HG02981 (cell line): ENCODE results near the gene FAT1.

ENCODE experiments used
- ATAC-seq: cut with Tn5 transposase; IDR thresholded peaks from one replicate; pipeline ENCODE4 v1.9.1; 2021; ENCODE audit warnings: mild to moderate bottlenecking, moderate library complexity; ENCODE audit not compliant: unreplicated experiment

Gene FAT1

DNA sequence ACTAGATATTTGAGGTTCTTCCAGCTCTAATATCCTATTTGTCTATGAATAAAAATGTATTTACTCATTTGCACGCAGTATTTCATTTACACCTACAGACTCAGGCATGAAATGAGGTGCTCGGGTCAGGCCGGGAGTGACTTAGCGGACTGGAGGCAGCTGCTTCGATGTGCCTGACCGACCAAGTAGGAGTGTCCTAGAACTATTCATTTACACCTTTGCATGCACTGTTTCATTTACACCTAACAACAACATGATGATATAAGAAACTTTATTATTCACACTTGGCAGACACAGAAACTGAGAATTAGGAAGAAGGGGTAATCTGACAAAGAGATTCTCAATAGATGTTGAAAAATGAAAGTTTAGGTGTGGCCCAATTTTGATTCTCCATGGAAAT is 28.7 kb upstream of the FAT1 start:
- no peak for ATAC-seq

DNA sequence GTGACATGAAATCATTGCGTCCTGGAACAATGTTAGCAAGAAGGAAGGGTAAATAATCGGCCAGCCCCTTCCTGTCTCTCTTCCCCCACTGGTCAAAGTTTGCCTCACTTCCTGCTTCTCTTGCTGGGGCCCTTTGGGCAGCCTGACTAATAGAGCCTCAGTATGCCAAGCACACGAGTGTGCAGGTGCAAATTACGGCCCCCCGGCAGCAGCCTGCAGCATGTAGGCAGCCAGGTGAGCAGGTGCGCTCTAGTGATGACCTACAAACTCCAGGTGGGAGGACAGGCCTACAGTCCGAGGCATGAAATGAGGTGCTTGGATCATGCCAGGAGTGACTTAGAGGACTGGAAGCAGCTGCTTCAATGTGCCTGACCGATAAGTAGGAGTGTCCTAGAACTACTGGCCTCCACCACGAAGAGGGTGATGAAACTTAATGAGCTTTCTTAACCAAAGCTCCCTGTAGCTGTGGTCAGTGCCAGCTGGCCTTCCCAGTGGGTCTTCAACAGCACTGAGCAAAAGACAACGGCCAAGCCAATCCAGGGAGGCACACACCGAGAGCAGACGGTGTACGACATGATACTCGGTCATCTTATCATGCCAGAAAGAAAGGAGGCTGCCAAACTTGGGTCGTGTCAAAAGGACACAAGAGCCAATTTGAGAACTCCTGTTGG is 26.1 kb upstream of the FAT1 start:
- ATAC-seq = no peak

DNA sequence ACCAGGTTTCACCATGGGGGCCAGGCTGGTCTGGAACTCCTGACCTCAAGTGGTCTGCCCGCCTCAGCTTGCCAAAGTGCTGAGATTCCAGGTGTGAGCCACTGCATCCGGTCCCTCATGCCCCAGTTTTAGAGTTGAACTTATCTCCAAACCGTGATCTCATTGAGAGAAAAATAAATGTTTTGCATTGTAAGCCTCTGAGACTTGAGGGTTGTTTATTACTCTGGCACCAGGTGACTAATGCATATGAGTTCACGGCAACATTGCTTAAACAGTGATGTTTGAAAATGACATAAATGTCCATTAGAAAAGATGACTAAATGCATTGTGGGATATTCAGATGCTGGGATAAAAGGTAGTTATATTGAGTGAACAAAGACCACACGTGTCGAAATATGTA is 22.9 kb upstream of the FAT1 start:
- no peak for ATAC-seq

DNA sequence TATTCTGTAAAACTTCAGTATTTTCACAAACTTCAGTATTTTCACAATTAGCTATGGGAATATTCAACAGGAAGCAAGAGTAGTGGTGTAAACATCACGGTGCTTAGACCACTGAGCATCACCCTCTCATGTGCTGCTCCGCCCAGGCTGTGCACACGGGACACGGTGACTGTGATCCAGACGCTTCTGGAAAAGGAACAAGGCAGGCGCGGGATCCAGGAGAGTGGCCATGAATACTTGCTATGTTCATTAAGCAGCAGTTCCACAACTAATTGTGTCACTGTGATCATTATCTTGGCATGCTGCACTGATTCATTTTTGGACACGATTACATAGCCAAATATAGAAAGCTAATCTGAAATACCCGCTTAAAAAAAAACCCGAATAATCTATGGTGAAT is 19.6 kb upstream of the FAT1 start:
- no peak for ATAC-seq

DNA sequence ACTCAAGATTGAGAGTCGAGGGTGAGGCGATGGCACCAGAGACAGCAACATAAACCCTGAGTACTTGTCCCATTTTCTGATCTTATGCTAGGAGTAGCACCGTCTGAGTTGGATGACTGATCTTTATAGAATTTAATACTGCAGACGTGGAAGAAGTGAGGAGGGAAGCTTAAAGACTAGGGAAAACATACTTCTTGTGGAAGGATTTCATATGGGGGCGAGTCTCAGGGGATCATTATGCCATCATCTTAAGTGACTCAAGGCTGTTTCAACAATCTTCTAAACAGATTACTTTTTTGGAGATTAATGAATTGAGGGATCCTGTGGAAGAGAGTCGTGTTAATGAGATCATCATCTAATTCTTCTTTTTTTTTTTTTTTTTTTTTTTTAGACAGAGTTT is 17.2 kb upstream of the FAT1 start:
- ATAC-seq = no peak

DNA sequence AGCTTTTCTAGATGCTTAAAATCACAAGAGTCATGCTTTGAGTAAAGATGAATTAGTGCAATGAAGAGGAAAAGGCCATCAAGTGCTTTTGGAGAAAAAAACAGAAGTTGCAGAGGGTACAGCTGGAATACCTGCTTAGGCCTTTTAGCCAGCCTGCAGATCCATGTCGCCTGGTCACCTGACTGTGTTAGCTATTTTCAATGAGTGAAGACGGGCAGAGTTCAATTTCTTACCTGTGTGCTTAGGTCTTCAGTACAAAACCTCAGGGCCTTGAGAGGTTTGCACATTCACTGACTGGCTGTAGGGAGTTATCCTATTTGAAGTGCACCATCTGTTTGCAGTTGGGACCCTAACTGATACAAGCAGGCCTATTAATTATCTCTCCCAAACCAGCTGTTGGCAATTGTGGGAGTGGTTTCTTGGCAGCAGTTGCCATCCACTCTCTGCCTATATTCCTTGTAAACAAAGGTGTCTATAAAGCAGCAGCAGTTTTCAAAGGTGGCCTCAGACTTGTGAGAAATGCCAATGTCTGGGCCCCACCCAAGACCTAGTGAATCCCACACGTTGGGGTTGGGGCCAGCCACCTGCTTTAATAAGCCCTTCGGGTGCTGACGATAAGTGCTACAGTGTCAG is 16.3 kb upstream of the FAT1 start:
- ATAC-seq = no peak

DNA sequence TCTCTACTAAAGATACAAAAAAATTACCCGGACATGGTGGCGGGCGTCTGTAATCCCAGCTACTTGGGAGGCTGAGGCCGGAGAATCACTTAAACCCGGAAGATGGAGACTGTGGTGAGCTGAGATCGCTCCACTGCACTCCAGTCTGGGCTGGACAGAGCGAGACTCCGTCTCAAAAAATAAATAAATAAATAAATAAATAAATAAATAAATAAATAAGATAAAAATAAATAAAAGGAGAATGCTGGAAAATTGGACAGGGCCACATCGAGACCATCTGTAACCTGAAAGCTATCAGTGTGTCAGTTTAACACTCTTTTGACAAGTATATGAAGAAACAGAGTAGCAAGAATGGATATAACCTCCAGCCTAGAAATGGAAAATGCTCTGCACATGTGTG is 15.7 kb upstream of the FAT1 start:
- no peak for ATAC-seq

DNA sequence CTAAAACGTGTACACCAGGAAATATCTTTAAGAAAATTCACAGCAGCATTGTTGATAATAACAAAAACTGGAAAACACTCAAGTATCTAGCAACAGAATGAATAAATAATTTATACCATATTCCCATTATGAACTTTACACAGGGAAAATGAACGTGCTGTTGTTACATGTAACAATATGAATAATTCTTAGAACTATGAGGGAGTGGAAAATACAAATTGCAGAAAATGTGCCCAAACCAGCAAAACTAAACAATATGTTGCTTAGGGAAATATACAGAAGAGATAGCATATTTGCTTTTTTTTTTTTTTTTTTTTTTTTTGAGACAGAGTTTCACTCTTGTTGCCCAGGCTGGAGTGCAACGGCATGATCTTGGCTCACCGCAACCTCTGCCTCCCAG is 14.8 kb upstream of the FAT1 start:
- no peak for ATAC-seq

DNA sequence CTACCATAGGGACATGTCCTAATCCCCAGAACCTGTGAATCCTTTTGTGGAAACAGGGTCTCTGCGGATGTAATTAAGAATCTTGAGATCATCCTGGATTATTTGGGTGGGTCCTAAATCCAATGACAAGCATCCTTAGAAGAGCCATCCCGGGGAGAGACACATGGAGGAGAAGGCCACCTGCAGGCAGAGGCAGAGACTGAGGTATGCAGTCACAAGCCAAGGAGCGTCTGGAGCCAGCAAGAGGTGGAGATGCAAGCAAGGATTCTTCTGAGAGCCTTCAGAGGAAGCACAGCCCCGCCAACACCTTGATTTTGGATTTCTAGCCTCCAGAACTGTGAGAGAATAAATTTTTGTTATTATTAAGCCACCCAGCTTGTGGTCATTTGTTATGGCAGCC is 13.8 kb upstream of the FAT1 start:
- ATAC-seq = no peak

DNA sequence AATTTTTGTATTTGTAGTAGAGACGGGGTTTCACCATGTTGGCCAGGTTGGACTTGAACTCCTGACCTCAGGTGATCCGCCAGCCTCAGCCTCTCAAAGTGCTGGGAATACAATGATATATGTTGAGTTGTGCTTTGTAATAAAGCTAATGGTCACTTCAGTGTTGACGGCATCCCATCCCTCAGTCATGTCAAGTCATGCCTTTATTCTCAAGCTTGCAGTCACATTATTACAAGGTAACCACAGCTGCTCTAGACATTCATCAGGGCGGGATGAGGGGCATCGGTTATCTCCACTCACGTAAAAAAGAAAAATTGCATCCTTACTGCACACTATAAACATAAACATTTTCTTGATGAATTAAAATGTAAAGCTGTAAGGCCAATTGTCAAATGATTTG is 12.8 kb upstream of the FAT1 start:
- no peak for ATAC-seq

DNA sequence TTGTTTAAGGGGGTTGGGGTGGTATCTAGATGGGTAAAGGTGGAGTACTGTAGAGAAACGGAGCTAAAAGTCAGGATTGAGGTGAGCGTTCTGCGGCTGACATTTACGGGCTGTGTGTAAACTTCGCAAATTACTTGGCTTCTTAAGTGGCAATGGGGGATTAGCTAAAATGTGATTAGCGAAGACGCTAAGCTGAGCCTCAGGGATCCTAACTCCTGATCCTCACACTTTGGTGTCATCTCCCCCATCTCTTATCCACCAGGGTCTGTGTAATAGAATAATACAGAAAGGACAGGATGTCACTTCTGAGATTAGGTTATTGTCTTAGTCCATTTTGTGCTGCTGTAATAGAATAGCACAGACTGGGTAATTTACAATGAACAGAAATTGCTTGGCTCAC is 10.6 kb upstream of the FAT1 start:
- ATAC-seq = no peak

DNA sequence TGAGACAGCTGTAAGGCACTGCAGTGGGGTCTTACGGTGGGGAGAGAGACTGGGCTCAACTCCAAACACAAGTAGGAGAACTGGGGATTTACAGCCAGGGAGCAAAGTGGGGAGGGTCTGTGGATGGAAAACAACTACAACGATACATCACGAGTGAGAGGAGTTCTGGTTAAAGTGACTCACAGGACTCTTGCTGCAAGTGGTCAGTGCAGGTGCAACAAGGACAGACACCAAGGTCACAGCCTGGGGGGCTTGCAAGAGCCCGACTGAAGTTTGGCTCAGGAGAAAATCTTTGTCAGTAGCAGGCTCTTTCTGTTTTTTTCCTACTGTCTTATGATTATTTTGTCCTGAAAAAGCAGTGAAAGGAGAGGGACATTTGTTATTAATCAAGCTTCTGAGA is 10.1 kb upstream of the FAT1 start:
- no peak for ATAC-seq

DNA sequence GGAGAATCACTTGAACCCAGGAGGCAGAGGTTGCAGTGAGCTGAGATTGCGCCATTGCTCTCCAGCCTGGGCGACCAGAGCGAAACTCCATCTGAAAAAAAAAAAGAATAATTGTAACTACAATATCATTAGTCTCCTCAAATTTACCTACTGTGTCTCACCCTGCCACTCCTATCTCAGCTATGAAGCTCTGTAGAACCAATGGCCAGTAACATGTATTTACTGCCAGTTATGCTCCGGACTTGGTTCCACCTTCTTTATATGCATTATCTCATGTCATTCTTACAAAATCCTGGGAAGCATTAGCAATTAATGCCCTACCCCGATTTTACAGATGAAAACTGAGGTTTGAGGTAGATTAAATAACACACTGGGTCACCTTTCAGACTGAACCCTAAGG is 7.0 kb upstream of the FAT1 start:
- no peak for ATAC-seq

DNA sequence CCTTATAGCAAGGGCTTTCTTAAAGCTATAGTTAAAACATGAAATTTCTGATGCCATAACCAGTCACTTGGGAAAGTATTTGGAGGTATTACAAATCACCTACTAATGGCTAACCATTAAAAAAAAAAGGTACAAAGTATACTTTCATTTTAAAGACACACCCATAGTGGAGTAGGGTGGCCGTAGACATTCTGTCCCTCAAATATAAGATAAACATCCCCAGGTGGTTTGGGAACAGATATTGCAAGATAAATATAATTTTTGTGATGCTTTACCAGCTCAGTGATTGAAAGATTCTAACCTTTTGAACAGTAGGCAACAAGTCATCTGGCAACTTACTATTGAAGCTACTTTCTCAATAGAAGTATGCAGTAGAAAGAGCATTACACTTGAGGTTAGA is 6.2 kb upstream of the FAT1 start:
- ATAC-seq = no peak

DNA sequence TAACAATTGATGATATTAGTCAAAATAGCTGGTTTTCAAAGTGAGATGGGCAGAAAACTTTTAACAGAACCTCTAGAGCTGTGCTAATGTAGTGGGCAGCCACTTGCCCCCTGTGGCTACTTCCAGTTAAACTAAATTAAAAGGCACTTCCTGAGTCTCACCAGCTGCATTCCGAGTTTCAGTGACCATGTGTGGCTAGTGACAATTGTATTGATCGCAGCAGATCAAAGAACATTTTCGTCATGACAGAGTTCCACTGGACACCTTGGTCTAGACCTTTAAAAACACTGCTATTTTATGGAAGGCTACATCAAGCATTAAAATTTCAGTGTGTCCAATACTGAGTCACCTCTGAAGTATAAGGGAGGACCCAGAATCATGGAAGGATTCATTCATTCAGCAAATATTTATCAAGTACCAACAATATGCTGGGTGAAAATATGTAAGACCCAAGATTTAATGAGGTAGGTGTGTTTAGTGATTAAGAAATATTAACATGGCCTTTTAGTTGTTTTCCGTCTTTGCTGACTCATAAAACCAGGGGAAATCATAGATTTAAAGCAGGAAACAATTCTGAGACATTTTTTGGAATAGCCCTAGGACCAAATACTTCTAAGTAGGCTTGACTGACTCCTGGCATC is 5.1 kb upstream of the FAT1 start:
- no peak for ATAC-seq

DNA sequence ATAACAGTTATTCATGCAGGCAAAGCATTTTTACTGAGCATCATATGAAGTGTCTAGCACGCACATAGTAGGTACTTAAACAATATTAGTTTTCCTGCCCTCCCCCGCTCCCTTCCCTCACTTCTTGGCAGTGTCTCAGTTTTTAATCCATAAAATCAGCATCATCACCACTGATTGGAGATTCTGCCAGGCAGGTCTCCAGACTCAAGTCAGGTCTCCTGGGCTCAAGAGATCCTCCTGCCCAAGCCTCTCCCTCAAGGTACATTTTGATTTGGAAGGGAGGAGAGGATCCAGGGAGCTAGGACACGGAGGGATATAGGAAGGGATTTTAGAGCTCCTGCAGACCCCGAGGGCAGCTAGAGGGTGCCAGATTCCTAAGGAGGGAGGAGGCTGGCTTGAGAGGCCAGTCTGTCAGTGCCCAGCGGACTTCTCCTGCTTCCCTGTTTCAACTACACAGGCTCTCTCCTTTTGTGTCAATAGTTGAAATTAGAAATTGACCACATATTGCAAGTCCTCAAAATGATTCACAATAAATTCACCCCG is 4.4 kb upstream of the FAT1 start:
- no peak for ATAC-seq

DNA sequence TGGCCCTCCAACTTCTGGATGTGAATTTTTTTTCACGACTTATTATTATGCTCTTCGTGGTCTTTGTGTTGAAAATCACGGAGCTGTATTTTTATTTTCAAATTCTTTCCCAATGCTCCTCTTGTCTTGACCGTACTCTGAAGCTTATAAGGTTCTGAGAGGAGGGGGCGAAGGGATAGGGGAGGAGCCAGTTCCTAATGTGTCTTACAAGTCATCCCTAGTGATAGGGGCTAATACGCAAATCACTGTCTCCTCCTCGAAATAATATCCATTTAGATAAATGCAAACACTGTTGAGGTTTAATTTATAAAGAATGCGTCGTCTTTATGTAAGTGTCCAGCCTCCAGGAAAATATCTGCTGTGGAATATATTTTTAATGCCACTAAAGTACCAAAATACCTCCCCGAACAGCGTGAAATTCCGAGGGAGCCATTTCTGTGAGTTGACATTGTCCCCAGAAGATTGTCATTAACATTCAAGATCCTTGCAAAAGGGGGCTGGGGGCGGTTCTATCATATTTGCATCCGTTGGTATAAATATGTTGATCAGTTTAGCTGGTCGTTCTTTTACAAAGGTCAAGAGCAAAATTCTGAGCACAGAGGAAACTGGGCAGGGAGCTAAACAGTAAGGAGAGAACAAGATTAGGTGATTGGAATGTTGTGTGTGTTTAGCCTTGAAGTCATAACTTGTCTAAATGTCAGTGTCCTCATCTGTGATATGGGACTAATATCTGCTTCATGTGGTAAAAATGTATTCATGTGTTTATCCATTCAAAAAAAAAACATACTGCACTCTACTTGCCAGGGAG is 3.7 kb upstream of the FAT1 start:
- no peak for ATAC-seq

DNA sequence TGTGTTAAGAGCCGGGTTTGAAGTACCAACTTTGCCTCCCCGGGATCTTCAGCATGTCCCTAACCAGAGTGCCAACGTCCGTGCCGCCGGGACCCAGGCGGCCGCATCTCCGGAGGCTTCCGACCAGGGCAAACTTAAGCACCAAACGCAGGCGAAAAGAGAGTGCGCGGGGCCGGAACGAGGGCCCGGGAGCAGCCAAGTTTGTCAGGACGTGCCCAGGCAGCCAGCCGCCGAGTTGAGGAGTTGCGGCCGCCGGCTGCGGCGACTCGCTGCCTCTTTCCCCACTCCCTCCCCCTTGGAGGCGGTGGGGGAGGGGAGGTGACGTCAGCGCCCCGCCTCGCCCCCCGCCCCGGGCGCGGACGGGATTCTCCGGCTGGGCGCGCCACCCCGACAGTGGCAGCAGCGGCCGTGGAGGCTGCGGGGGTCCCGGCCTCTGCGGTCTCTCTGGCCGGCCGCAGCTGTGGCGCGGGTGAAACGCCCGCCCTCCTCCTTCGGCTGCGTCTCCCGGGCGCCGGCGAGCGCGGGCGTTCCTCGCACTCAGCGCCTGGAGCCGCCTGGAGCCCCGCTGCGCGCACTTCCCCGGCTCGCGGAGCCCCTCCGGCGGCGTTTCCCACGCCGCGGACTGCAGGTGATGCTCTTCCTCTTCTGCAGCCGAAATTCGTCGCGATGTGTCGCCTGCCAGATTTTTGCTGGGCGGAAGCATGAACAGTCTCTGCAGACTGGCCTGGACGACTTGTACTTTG is 2.9 kb upstream of the FAT1 start:
- no peak for ATAC-seq

DNA sequence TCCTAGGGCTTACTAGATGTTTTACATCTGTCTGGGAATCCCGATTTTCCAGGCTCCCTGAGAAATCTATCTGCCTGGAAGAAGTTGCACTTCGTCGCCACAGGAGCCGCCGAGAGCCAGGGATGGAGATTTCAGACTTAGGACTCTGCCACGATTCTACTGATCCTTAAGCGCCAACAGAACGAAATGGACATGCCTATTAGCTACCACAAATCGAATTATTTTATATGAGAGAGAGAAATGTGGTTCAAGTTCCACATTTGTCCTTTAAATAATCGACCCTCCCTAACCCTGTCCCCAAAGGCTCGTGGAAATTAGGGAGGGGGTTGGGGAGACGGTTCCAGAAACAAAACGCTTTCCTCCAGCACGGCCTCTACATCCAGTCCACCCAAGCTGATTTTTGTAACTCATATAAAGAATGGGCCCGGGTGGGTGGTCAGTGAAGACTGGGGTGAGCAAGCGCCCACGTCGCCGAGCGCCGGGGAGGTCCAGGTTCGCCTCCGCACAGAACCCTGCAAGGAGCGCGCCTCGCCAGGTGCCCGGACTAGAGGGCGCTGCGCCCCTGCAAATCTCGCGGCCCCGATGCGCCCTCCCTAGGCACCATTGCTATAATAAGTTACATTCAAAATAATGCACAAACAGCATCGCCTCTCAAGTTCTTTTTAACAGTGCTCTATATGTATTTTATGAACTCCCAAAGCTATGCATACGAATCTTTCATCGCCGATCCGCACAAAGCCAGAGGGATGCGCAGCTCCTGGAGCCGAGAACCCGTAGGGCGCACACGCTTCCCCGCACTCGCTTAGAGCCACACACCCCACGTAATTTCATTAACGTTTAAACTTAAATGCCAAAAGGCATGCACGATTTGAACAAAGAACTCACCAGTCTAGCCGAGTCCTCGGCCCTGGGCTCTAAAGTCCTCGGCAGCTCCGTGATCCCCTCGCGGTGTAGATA is 2.1 kb upstream of the FAT1 start:
- ATAC-seq = no peak
